Measurements from ENCODE around the gene L3MBTL4.

DNA sequence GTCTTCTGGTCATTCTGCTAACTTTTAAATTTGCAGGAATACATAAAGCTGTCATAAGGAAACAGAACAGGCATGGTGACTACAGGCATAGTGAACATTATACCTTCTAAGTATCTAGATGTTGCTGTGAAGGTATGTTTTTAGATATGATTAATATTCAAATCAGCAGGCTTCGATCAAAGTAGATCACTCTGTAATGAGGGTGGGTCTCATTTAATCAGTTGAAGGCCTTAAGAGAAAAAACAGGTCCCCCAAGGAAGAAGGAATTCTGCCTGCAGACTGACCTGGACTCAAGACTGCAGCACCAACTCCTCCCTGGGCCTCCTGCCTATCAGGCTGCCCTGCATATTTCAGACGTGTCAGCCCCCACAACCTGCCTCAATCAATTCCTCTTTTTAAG, 104.0 kb downstream of the L3MBTL4 start:
- TF ChIP-seq, protein P1, sequence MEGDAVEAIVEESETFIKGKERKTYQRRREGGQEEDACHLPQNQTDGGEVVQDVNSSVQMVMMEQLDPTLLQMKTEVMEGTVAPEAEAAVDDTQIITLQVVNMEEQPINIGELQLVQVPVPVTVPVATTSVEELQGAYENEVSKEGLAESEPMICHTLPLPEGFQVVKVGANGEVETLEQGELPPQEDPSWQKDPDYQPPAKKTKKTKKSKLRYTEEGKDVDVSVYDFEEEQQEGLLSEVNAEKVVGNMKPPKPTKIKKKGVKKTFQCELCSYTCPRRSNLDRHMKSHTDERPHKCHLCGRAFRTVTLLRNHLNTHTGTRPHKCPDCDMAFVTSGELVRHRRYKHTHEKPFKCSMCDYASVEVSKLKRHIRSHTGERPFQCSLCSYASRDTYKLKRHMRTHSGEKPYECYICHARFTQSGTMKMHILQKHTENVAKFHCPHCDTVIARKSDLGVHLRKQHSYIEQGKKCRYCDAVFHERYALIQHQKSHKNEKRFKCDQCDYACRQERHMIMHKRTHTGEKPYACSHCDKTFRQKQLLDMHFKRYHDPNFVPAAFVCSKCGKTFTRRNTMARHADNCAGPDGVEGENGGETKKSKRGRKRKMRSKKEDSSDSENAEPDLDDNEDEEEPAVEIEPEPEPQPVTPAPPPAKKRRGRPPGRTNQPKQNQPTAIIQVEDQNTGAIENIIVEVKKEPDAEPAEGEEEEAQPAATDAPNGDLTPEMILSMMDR (IDR thresholded peaks at IDR 0.05) = no peak
- no peak for TF ChIP-seq POLR2A (IDR thresholded peaks at IDR 0.05)

All from esophagus squamous epithelium (tissue), 4 donors.